ENCODE results near the gene ITGA3. TPM values are rescaled to one million over a fixed set of nuclear protein-coding genes. Genes with fewer than 3 reads are reported as not detected.

Gene ITGA3
- total RNA-seq, 5 donors from 2014 or later (not counting 1 experiment from before 2014, with no cell fraction given) = 8.5 to 20.0 (median 14.8) TPM

DNA sequence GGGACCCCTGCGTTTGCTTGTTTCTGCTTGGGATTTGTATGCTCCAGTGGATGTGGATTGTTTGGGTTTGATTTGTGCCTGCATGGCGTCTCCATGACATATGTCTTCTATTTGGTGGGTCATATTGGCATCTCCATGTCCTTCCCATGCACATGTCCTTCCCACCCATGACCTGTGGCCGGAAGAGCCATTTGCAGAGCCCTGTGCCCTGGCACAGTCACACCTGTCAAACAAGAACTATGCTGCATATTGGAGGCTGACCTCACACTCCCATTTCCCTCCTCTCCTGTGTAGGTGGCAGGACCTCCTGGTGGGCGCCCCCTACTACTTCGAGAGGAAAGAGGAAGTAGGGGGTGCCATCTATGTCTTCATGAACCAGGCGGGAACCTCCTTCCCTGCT is 15.8 kb downstream of the ITGA3 start:
- H3K36me3 Mint-ChIP-seq = peaks cover 33% of the 10 kb centered on the region
- H3K9me3 ChIP-seq = no peaks in the 10 kb centered on the region
- DNase-seq (no peak), ATAC-seq (replicated peaks in 1 of 4) (no peak)
- H3K36me3 ChIP-seq (ENCODE audit: control insufficient read depth in 2 of 2, extremely low read depth in 1 of 2, insufficient read depth in 1 of 2, low read length in 1 of 2) = peaks cover 0 to 5% of the 10 kb centered on the region in 2 donors
- ChIA-PET POLR2A (no interaction called here), CTCF (no interaction called here)
- no peaks in the 10 kb centered on the region for H3K9me3 Mint-ChIP-seq
- no peaks in the 10 kb centered on the region for H3K4me1 ChIP-seq (ENCODE audit: control insufficient read depth in 1 of 2, extremely low read depth in 1 of 2, insufficient read depth in 2 of 2, low read length in 2 of 2)
- no CpG with 5 or more reads among the region's 6 CpGs for WGBS (ENCODE audit: insufficient coverage)
- no peak overlapping the region for H3K27ac ChIP-seq (ENCODE audit: low read length)
- H3K27ac Mint-ChIP-seq = no peak overlapping the region
- H3K4me3 ChIP-seq (ENCODE audit: control insufficient read depth in 1 of 2, extremely low read depth in 1 of 2, low read length in 1 of 2) = no peak overlapping the region
- no peak overlapping the region for H3K4me3 Mint-ChIP-seq
- H3K27me3 ChIP-seq (replicated peaks in 1 of 2; ENCODE audit: control insufficient read depth in 2 of 2, extremely low read depth in 1 of 2, insufficient read depth in 2 of 2, low read length in 1 of 2) = no peaks in the 10 kb centered on the region
- no peaks in the 10 kb centered on the region for H3K27me3 Mint-ChIP-seq
- H3K4me1 Mint-ChIP-seq = no peaks in the 10 kb centered on the region

DNA sequence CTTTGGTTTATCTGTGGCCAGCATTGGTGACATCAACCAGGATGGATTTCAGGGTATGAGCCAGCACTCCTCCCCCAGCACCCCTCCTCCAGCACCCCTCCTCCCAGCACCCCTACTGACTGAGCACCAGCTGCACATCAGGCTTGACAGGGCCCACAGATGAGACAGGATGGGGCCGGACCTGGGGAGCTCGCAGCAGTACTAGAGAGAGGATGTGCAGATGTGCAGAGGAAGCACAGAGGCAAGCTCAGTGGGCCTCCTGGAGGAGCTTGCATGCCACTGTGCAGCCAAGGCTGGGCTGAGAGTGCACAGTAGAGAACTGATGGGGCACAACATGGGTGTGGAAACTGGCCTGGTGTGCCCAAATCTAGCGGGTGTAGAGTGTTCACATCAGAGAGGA is 16.2 kb downstream of the ITGA3 start:
- Mint-ChIP-seq H3K9me3 (no peaks in the 10 kb centered on the region), H3K36me3 (peaks cover 33% of the 10 kb centered on the region), H3K4me1 (no peaks in the 10 kb centered on the region), H3K4me3 (no peak overlapping the region), H3K27ac (no peak overlapping the region), H3K27me3 (no peaks in the 10 kb centered on the region)
- no peak overlapping the region for H3K4me3 ChIP-seq (ENCODE audit: control insufficient read depth in 1 of 2, extremely low read depth in 1 of 2, low read length in 1 of 2)
- POLR2A ChIA-PET = no interaction called here
- CTCF ChIA-PET = no interaction called here
- ATAC-seq (replicated peaks in 1 of 4) (no peak), DNase-seq (no peak)
- no peaks in the 10 kb centered on the region for H3K27me3 ChIP-seq (replicated peaks in 1 of 2; ENCODE audit: control insufficient read depth in 2 of 2, extremely low read depth in 1 of 2, insufficient read depth in 2 of 2, low read length in 1 of 2)
- H3K9me3 ChIP-seq = no peaks in the 10 kb centered on the region
- no peak overlapping the region for H3K27ac ChIP-seq (ENCODE audit: low read length)
- no peaks in the 10 kb centered on the region for H3K4me1 ChIP-seq (ENCODE audit: control insufficient read depth in 1 of 2, extremely low read depth in 1 of 2, insufficient read depth in 2 of 2, low read length in 2 of 2)
- WGBS (ENCODE audit: insufficient coverage) = 63% methylated on average over 3 of the region's 3 CpGs
- peaks cover 0 to 7% of the 10 kb centered on the region in 2 donors for H3K36me3 ChIP-seq (ENCODE audit: control insufficient read depth in 2 of 2, extremely low read depth in 1 of 2, insufficient read depth in 1 of 2, low read length in 1 of 2)

DNA sequence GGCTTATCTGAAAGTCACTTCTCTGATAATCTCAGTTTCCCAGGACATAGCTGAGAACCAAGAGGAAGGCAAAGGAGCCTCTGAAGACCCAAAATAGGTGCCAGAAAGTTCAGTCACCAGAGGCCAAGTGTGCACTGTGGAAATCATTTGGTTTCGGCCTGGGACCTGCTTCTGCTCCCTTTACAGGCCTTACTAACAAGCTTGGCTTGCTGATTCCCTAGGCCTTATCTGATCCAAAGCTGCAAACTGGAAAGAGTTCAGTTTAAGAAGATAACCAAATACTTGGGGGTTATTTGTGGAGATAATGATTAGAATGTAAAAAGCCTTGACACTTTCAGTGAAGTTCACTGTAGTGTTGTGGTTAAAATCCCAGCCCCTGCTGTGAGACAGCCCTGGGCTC is 17.0 kb downstream of the ITGA3 start:
- WGBS (ENCODE audit: insufficient coverage) = 100% methylated on average over 1 of the region's 1 CpG
- DNase-seq (no peak), ATAC-seq (replicated peaks in 1 of 4) (no peak)
- Mint-ChIP-seq H3K36me3 (peaks cover 38% of the 10 kb centered on the region), H3K4me3 (no peak overlapping the region), H3K27me3 (no peaks in the 10 kb centered on the region), H3K4me1 (no peaks in the 10 kb centered on the region), H3K9me3 (no peaks in the 10 kb centered on the region), H3K27ac (no peak overlapping the region)
- H3K27ac ChIP-seq (ENCODE audit: low read length) = no peak overlapping the region
- POLR2A ChIA-PET = no interaction called here
- no peak overlapping the region for H3K4me3 ChIP-seq (ENCODE audit: control insufficient read depth in 1 of 2, extremely low read depth in 1 of 2, low read length in 1 of 2)
- peaks cover 0 to 8% of the 10 kb centered on the region in 2 donors for H3K36me3 ChIP-seq (ENCODE audit: control insufficient read depth in 2 of 2, extremely low read depth in 1 of 2, insufficient read depth in 1 of 2, low read length in 1 of 2)
- CTCF ChIA-PET = no interaction called here
- no peaks in the 10 kb centered on the region for H3K9me3 ChIP-seq
- no peaks in the 10 kb centered on the region for H3K27me3 ChIP-seq (replicated peaks in 1 of 2; ENCODE audit: control insufficient read depth in 2 of 2, extremely low read depth in 1 of 2, insufficient read depth in 2 of 2, low read length in 1 of 2)
- H3K4me1 ChIP-seq (ENCODE audit: control insufficient read depth in 1 of 2, extremely low read depth in 1 of 2, insufficient read depth in 2 of 2, low read length in 2 of 2) = no peaks in the 10 kb centered on the region

DNA sequence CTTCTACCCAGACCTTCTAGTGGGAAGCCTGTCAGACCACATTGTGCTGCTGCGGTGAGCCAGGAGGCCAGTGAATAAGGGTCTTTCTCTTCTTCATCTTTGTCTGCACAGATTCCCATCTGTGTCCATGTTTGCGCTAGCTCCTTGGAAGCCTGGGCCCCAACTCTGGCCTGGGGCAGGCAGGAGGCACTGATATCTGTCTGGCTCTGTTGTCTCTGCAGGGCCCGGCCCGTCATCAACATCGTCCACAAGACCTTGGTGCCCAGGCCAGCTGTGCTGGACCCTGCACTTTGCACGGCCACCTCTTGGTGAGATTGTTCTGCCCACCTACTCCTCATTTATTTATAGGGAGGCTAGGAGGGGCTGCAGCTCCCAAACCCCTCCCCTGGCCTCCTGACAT is 18.3 kb downstream of the ITGA3 start:
- CTCF ChIA-PET = no interaction called here
- no peak overlapping the region for H3K4me3 Mint-ChIP-seq
- no peaks in the 10 kb centered on the region for H3K9me3 ChIP-seq
- POLR2A ChIA-PET = no interaction called here
- H3K4me1 Mint-ChIP-seq = no peaks in the 10 kb centered on the region
- H3K9me3 Mint-ChIP-seq = no peaks in the 10 kb centered on the region
- no peak for DNase-seq
- H3K27ac ChIP-seq (ENCODE audit: low read length) = no peak overlapping the region
- peaks cover 39% of the 10 kb centered on the region for H3K36me3 Mint-ChIP-seq
- H3K4me1 ChIP-seq (ENCODE audit: control insufficient read depth in 1 of 2, extremely low read depth in 1 of 2, insufficient read depth in 2 of 2, low read length in 2 of 2) = no peaks in the 10 kb centered on the region
- ATAC-seq (replicated peaks in 1 of 4) = no peak
- WGBS (ENCODE audit: insufficient coverage) = 100% methylated on average over 2 of the region's 6 CpGs
- peaks cover 0 to 5% of the 10 kb centered on the region in 2 donors for H3K36me3 ChIP-seq (ENCODE audit: control insufficient read depth in 2 of 2, extremely low read depth in 1 of 2, insufficient read depth in 1 of 2, low read length in 1 of 2)
- no peaks in the 10 kb centered on the region for H3K27me3 ChIP-seq (replicated peaks in 1 of 2; ENCODE audit: control insufficient read depth in 2 of 2, extremely low read depth in 1 of 2, insufficient read depth in 2 of 2, low read length in 1 of 2)
- H3K27me3 Mint-ChIP-seq = no peaks in the 10 kb centered on the region
- H3K27ac Mint-ChIP-seq = no peak overlapping the region
- no peak overlapping the region for H3K4me3 ChIP-seq (ENCODE audit: control insufficient read depth in 1 of 2, extremely low read depth in 1 of 2, low read length in 1 of 2)

DNA sequence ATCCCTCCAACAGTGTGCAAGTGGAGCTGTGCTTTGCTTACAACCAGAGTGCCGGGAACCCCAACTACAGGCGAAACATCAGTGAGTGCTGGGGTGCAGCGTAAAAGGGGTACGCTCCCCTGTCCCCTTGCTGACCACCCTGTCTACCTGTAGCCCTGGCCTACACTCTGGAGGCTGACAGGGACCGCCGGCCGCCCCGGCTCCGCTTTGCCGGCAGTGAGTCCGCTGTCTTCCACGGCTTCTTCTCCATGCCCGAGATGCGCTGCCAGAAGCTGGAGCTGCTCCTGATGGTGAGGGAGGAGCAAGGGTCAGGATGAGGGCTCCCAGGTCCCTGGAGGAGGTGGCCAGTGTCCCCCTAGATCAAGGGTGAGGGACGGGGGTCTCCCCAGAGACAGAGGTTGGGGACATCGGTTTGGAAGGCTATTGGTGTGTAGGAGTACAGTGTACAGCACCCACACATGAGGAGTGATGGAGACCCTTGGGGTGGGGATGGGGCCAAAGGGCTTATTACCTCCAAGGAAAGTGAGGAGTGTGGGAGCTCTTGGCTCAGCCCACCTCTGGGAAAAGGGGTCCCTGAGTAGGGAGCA is 19.6 kb downstream of the ITGA3 start:
- H3K4me1 Mint-ChIP-seq = no peaks in the 10 kb centered on the region
- Histone ChIP-seq H3K36me3 (ENCODE audit: control insufficient read depth in 2 of 2, extremely low read depth in 1 of 2, insufficient read depth in 1 of 2, low read length in 1 of 2) (peaks cover 0 to 5% of the 10 kb centered on the region in 2 donors), H3K9me3 (no peaks in the 10 kb centered on the region), H3K27me3 (replicated peaks in 1 of 2; ENCODE audit: control insufficient read depth in 2 of 2, extremely low read depth in 1 of 2, insufficient read depth in 2 of 2, low read length in 1 of 2) (no peaks in the 10 kb centered on the region), H3K4me3 (ENCODE audit: control insufficient read depth in 1 of 2, extremely low read depth in 1 of 2, low read length in 1 of 2) (no peak overlapping the region), H3K4me1 (ENCODE audit: control insufficient read depth in 1 of 2, extremely low read depth in 1 of 2, insufficient read depth in 2 of 2, low read length in 2 of 2) (no peaks in the 10 kb centered on the region), H3K27ac (ENCODE audit: low read length) (no peak overlapping the region)
- ChIA-PET CTCF (interaction anchor here in 1 of 2 donors (0.5 kb wide), 1 partner anchor 87 kb away, joined by 3 read pairs; no protein-coding TSS in a partner anchor), POLR2A (no interaction called here)
- H3K4me3 Mint-ChIP-seq = no peak overlapping the region
- DNase-seq (no peak), ATAC-seq (replicated peaks in 1 of 4) (no peak)
- no peak overlapping the region for H3K27ac Mint-ChIP-seq
- no peaks in the 10 kb centered on the region for H3K27me3 Mint-ChIP-seq
- WGBS (ENCODE audit: insufficient coverage) = 96% methylated on average over 15 of the region's 16 CpGs
- H3K36me3 Mint-ChIP-seq = peaks cover 44% of the 10 kb centered on the region
- no peaks in the 10 kb centered on the region for H3K9me3 Mint-ChIP-seq

DNA sequence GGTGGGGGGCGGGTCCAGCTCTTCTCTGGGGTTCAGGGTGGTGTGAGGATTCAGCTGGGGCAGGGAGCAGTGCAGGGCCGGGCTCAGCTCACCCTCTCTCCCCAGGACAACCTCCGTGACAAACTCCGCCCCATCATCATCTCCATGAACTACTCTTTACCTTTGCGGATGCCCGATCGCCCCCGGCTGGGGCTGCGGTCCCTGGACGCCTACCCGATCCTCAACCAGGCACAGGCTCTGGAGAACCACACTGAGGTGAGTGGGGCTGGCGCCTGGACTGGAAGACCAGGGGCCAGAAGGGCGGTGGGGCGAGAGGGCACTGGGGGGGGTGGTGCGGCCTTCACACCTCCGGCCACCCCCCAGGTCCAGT is 20.3 kb downstream of the ITGA3 start:
- Histone ChIP-seq H3K36me3 (ENCODE audit: control insufficient read depth in 2 of 2, extremely low read depth in 1 of 2, insufficient read depth in 1 of 2, low read length in 1 of 2) (peaks cover 0 to 8% of the 10 kb centered on the region in 2 donors), H3K27ac (ENCODE audit: low read length) (no peak overlapping the region), H3K27me3 (replicated peaks in 1 of 2; ENCODE audit: control insufficient read depth in 2 of 2, extremely low read depth in 1 of 2, insufficient read depth in 2 of 2, low read length in 1 of 2) (no peaks in the 10 kb centered on the region), H3K4me1 (ENCODE audit: control insufficient read depth in 1 of 2, extremely low read depth in 1 of 2, insufficient read depth in 2 of 2, low read length in 2 of 2) (no peaks in the 10 kb centered on the region), H3K9me3 (no peaks in the 10 kb centered on the region), H3K4me3 (ENCODE audit: control insufficient read depth in 1 of 2, extremely low read depth in 1 of 2, low read length in 1 of 2) (no peak overlapping the region)
- no peak overlapping the region for H3K27ac Mint-ChIP-seq
- H3K4me3 Mint-ChIP-seq = no peak overlapping the region
- no peak for ATAC-seq (replicated peaks in 1 of 4)
- 92% methylated on average over 13 of the region's 16 CpGs for WGBS (ENCODE audit: insufficient coverage)
- no peak for DNase-seq
- ChIA-PET CTCF (interaction anchor here in 1 of 2 donors (0.6 kb wide), 1 partner anchor 45 kb away, joined by 9 read pairs; no protein-coding TSS in a partner anchor), POLR2A (interaction anchor here in 1 of 2 donors (0.6 kb wide), 1 partner anchor 152 kb away, joined by 3 read pairs; no protein-coding TSS in a partner anchor)
- H3K4me1 Mint-ChIP-seq = no peaks in the 10 kb centered on the region
- H3K27me3 Mint-ChIP-seq = no peaks in the 10 kb centered on the region
- H3K36me3 Mint-ChIP-seq = peaks cover 41% of the 10 kb centered on the region
- H3K9me3 Mint-ChIP-seq = no peaks in the 10 kb centered on the region

All from T-cell (primary cell).